WTC11 (cell line): ENCODE measurements around the gene ACTMAP. TPM values are rescaled to one million over a fixed set of nuclear protein-coding genes. Genes with fewer than 3 reads are reported as not detected.

Experiments used
- ATAC-seq: fragments of 200-7000 bp; cut with Tn5 transposase; 2 replicates; pipeline ENCODE4 v1.10.0; 2021; ENCODE audit warnings: mild to moderate bottlenecking, moderate library complexity
- CTCF ChIA-PET: fragments of 300-600 bp; sonication (Branson Sonifier 250); formaldehyde crosslinking; loops from one replicate; lab custom pipeline; 2021; ENCODE audit warnings: antibody characterized with exemption; lab: Charles Lee
- POLR2A ChIA-PET: fragments of 350-600 bp; sonication (Branson Sonifier 250); formaldehyde crosslinking; loops from one replicate; lab custom pipeline; 2021; ENCODE audit warnings: antibody characterized with exemption; lab: Charles Lee
- DNase-seq: peaks from one replicate; pipeline ENCODE4 v3.0.0; 2021; ENCODE audit warnings: low spot score
- H3K27ac Mint-ChIP-seq: 2 replicates; pipeline ENCODE4 v1.8.0; 2021; ENCODE audit warnings: mixed read lengths
- H3K27me3 Mint-ChIP-seq: 2 replicates; pipeline ENCODE4 v1.8.0; 2021; ENCODE audit warnings: low read depth, mild to moderate bottlenecking, moderate library complexity, mixed read lengths
- H3K36me3 Mint-ChIP-seq: 2 replicates; pipeline ENCODE4 v1.8.0; 2021; ENCODE audit warnings: mixed read lengths
- H3K4me1 Mint-ChIP-seq: 2 replicates; pipeline ENCODE4 v1.8.0; 2022; ENCODE audit warnings: mixed read lengths
- H3K4me3 Mint-ChIP-seq: 2 replicates; pipeline ENCODE4 v1.8.0; 2021; ENCODE audit warnings: mild to moderate bottlenecking, moderate library complexity, mixed read lengths
- H3K9me3 Mint-ChIP-seq: 2 replicates; pipeline ENCODE4 v1.8.0; 2021; ENCODE audit warnings: mixed read lengths
- AFF4 ChIP-seq: sonication (generic); formaldehyde crosslinking; IDR thresholded peaks from 2 replicates; pipeline ENCODE4 v1.8.1; 2023; ENCODE audit warnings: mild to moderate bottlenecking, missing genetic modification reagents, borderline replicate concordance
- AR ChIP-seq: fragments of 250-450 bp; sonication (Bioruptor Pico); IDR thresholded peaks from 2 replicates; pipeline ENCODE4 v1.9.0; 2021; ENCODE audit warnings: mild to moderate bottlenecking
- ARID4B ChIP-seq: sonication (generic); formaldehyde crosslinking; IDR thresholded peaks from 2 replicates; pipeline ENCODE4 v1.8.0; 2023; ENCODE audit warnings: missing genetic modification reagents, mild to moderate bottlenecking, borderline replicate concordance
- CREM ChIP-seq: sonication (generic); formaldehyde crosslinking; IDR thresholded peaks from 2 replicates; pipeline ENCODE4 v1.8.1; 2022; ENCODE audit warnings: mild to moderate bottlenecking, missing genetic modification reagents, moderate library complexity
- ETV6 ChIP-seq: sonication (generic); formaldehyde crosslinking; IDR thresholded peaks from 2 replicates; pipeline ENCODE4 v1.8.1; 2022; ENCODE audit warnings: mild to moderate bottlenecking, missing genetic modification reagents
- GTF2I ChIP-seq: fragments of 250-450 bp; sonication (Bioruptor Pico); conservative IDR thresholded peaks from 2 replicates; pipeline ENCODE4 v1.4.0; 2021; ENCODE audit warnings: mild to moderate bottlenecking
- HMGA2 ChIP-seq: fragments of 250-450 bp; sonication (Bioruptor Pico); IDR thresholded peaks from 2 replicates; pipeline ENCODE4 v1.4.0; 2021; ENCODE audit warnings: mild to moderate bottlenecking, moderate library complexity
- JUN ChIP-seq: sonication (generic); formaldehyde crosslinking; IDR thresholded peaks from 2 replicates; pipeline ENCODE4 v1.8.0; 2023; ENCODE audit warnings: mild to moderate bottlenecking, missing genetic modification reagents
- KAT7 ChIP-seq: sonication (generic); formaldehyde crosslinking; IDR thresholded peaks from 2 replicates; pipeline ENCODE4 v1.8.1; 2023; ENCODE audit warnings: missing genetic modification reagents, mild to moderate bottlenecking, borderline replicate concordance
- MXD4 ChIP-seq: fragments of 250-450 bp; sonication (Bioruptor Pico); IDR thresholded peaks from 2 replicates; pipeline ENCODE4 v1.8.0; 2021; ENCODE audit warnings: mild to moderate bottlenecking, moderate library complexity, borderline replicate concordance
- NR3C1 ChIP-seq: sonication (generic); formaldehyde crosslinking; conservative IDR thresholded peaks from 2 replicates; pipeline ENCODE4 v1.8.1; 2023; ENCODE audit warnings: low read depth, mild to moderate bottlenecking, missing genetic modification reagents
- PREB ChIP-seq: sonication (generic); formaldehyde crosslinking; IDR thresholded peaks from 2 replicates; pipeline ENCODE4 v1.8.1; 2022; ENCODE audit warnings: mild to moderate bottlenecking, missing genetic modification reagents, moderate library complexity, borderline replicate concordance
- RELA ChIP-seq: sonication (generic); formaldehyde crosslinking; IDR thresholded peaks from 2 replicates; pipeline ENCODE4 v1.8.1; 2022; ENCODE audit warnings: missing genetic modification reagents, mild to moderate bottlenecking, borderline replicate concordance
- TP53 ChIP-seq: sonication (generic); formaldehyde crosslinking; IDR thresholded peaks from 2 replicates; pipeline ENCODE4 v1.8.1; 2023; ENCODE audit warnings: mild to moderate bottlenecking, missing genetic modification reagents
- USF1 ChIP-seq: sonication (generic); formaldehyde crosslinking; IDR thresholded peaks from 2 replicates; pipeline ENCODE4 v1.8.0; 2022; ENCODE audit warnings: mild to moderate bottlenecking, missing genetic modification reagents
- ZBTB21 ChIP-seq: sonication (generic); formaldehyde crosslinking; IDR thresholded peaks from 2 replicates; pipeline ENCODE4 v1.8.1; 2023; ENCODE audit warnings: mild to moderate bottlenecking, missing genetic modification reagents, borderline replicate concordance
- ZNF138 ChIP-seq: sonication (generic); formaldehyde crosslinking; conservative IDR thresholded peaks from 2 replicates; pipeline ENCODE4 v1.8.1; 2022; ENCODE audit warnings: mild to moderate bottlenecking, moderate library complexity, missing genetic modification reagents
- ZNF423 ChIP-seq: fragments of 250-450 bp; sonication (Bioruptor Pico); IDR thresholded peaks from 2 replicates; pipeline ENCODE4 v2.1.2; 2022; ENCODE audit warnings: mild to moderate bottlenecking, moderate library complexity
- ZSCAN18 ChIP-seq: fragments of 250-450 bp; sonication (Bioruptor Pico); IDR thresholded peaks from 2 replicates; pipeline ENCODE4 v2.1.2; 2022; ENCODE audit warnings: mild to moderate bottlenecking, moderate library complexity
- total RNA-seq: library from RNA; stranded (reverse); gene quantifications from 3 replicates; pipeline ENCODE4 v1.2.3, GENCODE V29; 2021

Gene ACTMAP
- total RNA-seq, 1 experiment from 2014 or later, result 29.6 TPM

GRCh38 chr19:40777937-40778705, 27.8 kb upstream of the ACTMAP start, which contains the start of gene RAB4B (continued):
- no peak for TF ChIP-seq NR3C1
- peak; percentile 22; the same call in 1 of the 2 replicates for TF ChIP-seq ARID4B (CRISPR knock-in tag)
- no peak for TF ChIP-seq ZNF423 (CRISPR knock-in tag)
- TF ChIP-seq GTF2I (CRISPR knock-in tag), result no peak
- peak; percentile 39; the same call in 1 of the 2 replicates for TF ChIP-seq ETV6 (CRISPR knock-in tag)

GRCh38 chr19:40777645-40777936, 27.3 kb upstream of the ACTMAP start:
- no peaks in the 10 kb centered on the region for H3K9me3 Mint-ChIP-seq
- peak overlapping the region; percentile 76 for H3K4me3 Mint-ChIP-seq
- peaks cover 27% of the 10 kb centered on the region for H3K4me1 Mint-ChIP-seq
- H3K27ac Mint-ChIP-seq, result peak overlapping the region; percentile 97
- no peaks in the 10 kb centered on the region for H3K27me3 Mint-ChIP-seq
- ChIA-PET POLR2A (interaction anchor here (0.5 to 3.2 kb wide), 20 partner anchors 9 to 586 kb away, joined by 3 to 48 read pairs (median 5); partner anchors contain the start of genes ACTMAP, B9D2, COQ8B and EGLN2), CTCF (interaction anchor here (0.7 to 4.7 kb wide), 22 partner anchors 16 to 544 kb away, joined by 3 to 76 read pairs (median 4); partner anchors contain the start of genes ACTMAP, COQ8B, EGLN2 and ITPKC)
- H3K36me3 Mint-ChIP-seq, result 0 out of 2 replicates have a peak, but pooled peaks cover 3% of the 10 kb centered on the region
- ATAC-seq (no peak), DNase-seq (no peak)
- TF ChIP-seq JUN (CRISPR knock-in tag) (no peak), TP53 (CRISPR knock-in tag) (no peak), MXD4 (CRISPR knock-in tag) (no peak), KAT7 (CRISPR knock-in tag) (no peak), AFF4 (no peak), ZSCAN18 (no peak), AR (CRISPR knock-in tag) (no peak), NR3C1 (no peak), HMGA2 (CRISPR knock-in tag) (no peak), CREM (CRISPR knock-in tag) (no peak; the same call in 1 of the 2 replicates), USF1 (no peak), ZBTB21 (CRISPR knock-in tag) (no peak), PREB (no peak), ZNF138 (no peak), RELA (CRISPR knock-in tag) (no peak)
